Panc1 (cell line): ENCODE data around the gene MAPK14.

ENCODE experiments used
- POLR2AphosphoS5 ChIP-seq: IDR thresholded peaks from 2 replicates; pipeline ENCODE4 v1.6.1; 2012; ENCODE audit warnings: mild to moderate bottlenecking, low read depth, low read length, moderate library complexity
- SIN3A ChIP-seq: IDR thresholded peaks from 2 replicates; pipeline ENCODE4 v1.6.1; 2012; ENCODE audit warnings: low read depth, mild to moderate bottlenecking, low read length, moderate library complexity, borderline replicate concordance; ENCODE audit not compliant: insufficient read depth
- TCF7L2 ChIP-seq: IDR thresholded peaks from 2 replicates; pipeline ENCODE4 v1.6.1; 2011; ENCODE audit warnings: mild to moderate bottlenecking, low read depth, low read length, inconsistent platforms
- TF ChIP-seq, protein P1 (sequence below): fragments of 450-650 bp; IDR thresholded peaks from 2 replicates; pipeline ENCODE4 v1.5.1; 2017; ENCODE audit warnings: mild to moderate bottlenecking
- TF ChIP-seq, protein P2 (sequence below), 2 experiments: IDR thresholded peaks; 2 replicates each; pipeline ENCODE4 v1.6.1; 2011 to 2012; ENCODE audit warnings: low read depth in 2 of 2, control low read depth in 1 of 2, low read length in 1 of 2, mild to moderate bottlenecking in 1 of 2, moderate library complexity in 1 of 2; ENCODE audit not compliant: insufficient read depth in 1 of 2

DNA sequence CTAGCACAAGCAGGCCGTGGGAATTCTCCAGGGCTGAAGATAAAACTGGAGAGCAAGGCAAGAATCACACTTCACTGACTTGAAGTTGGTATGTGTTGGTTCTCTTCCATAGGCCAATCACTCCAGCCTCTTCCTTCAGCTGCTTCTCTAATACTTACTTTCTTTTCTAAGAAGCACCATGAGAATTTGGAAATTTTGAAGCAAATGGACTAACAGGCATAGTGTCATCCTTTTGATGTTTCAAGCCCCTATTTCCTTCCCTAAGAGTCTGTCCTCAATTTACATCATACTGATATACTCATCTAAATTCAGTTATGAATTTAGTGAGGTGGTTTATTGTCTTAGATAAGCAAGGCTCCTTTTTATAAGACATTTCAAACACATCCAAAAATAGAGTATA, 27.2 kb upstream of the MAPK14 start:
- TF ChIP-seq, protein P1, sequence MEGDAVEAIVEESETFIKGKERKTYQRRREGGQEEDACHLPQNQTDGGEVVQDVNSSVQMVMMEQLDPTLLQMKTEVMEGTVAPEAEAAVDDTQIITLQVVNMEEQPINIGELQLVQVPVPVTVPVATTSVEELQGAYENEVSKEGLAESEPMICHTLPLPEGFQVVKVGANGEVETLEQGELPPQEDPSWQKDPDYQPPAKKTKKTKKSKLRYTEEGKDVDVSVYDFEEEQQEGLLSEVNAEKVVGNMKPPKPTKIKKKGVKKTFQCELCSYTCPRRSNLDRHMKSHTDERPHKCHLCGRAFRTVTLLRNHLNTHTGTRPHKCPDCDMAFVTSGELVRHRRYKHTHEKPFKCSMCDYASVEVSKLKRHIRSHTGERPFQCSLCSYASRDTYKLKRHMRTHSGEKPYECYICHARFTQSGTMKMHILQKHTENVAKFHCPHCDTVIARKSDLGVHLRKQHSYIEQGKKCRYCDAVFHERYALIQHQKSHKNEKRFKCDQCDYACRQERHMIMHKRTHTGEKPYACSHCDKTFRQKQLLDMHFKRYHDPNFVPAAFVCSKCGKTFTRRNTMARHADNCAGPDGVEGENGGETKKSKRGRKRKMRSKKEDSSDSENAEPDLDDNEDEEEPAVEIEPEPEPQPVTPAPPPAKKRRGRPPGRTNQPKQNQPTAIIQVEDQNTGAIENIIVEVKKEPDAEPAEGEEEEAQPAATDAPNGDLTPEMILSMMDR, result no peak
- TF ChIP-seq POLR2AphosphoS5, result no peak
- TF ChIP-seq, protein P2, sequence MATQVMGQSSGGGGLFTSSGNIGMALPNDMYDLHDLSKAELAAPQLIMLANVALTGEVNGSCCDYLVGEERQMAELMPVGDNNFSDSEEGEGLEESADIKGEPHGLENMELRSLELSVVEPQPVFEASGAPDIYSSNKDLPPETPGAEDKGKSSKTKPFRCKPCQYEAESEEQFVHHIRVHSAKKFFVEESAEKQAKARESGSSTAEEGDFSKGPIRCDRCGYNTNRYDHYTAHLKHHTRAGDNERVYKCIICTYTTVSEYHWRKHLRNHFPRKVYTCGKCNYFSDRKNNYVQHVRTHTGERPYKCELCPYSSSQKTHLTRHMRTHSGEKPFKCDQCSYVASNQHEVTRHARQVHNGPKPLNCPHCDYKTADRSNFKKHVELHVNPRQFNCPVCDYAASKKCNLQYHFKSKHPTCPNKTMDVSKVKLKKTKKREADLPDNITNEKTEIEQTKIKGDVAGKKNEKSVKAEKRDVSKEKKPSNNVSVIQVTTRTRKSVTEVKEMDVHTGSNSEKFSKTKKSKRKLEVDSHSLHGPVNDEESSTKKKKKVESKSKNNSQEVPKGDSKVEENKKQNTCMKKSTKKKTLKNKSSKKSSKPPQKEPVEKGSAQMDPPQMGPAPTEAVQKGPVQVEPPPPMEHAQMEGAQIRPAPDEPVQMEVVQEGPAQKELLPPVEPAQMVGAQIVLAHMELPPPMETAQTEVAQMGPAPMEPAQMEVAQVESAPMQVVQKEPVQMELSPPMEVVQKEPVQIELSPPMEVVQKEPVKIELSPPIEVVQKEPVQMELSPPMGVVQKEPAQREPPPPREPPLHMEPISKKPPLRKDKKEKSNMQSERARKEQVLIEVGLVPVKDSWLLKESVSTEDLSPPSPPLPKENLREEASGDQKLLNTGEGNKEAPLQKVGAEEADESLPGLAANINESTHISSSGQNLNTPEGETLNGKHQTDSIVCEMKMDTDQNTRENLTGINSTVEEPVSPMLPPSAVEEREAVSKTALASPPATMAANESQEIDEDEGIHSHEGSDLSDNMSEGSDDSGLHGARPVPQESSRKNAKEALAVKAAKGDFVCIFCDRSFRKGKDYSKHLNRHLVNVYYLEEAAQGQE (IDR thresholded peaks at IDR 0.05; ENCODE audit: insufficient read depth in 1 of 2, low read depth in 2 of 2, low read length in 1 of 2), result no peak
- no peak for TF ChIP-seq TCF7L2
- TF ChIP-seq SIN3A, result no peak
